Esophagus muscularis mucosa (tissue), 3 donors: ENCODE data around the gene KCTD1.

Experiments used
- POLR2A ChIP-seq: fragments of 450-650 bp; IDR thresholded peaks from one replicate; pipeline ENCODE4 v1.6.1; 2017; ENCODE audit warnings: antibody characterized with exemption, moderate library complexity, mild to moderate bottlenecking, low read depth
- TF ChIP-seq, protein P1 (sequence below), 3 experiments: fragments of 200-600 bp in 2 of 3; fragments of 450-650 bp in 1 of 3; sonication (generic) in 2 of 3; IDR thresholded peaks; one replicate each; pipeline ENCODE4 v1.5.1; 2017 to 2019; ENCODE audit warnings: antibody characterized with exemption in 3 of 3, mild to moderate bottlenecking in 2 of 3, moderate library complexity in 1 of 3

DNA sequence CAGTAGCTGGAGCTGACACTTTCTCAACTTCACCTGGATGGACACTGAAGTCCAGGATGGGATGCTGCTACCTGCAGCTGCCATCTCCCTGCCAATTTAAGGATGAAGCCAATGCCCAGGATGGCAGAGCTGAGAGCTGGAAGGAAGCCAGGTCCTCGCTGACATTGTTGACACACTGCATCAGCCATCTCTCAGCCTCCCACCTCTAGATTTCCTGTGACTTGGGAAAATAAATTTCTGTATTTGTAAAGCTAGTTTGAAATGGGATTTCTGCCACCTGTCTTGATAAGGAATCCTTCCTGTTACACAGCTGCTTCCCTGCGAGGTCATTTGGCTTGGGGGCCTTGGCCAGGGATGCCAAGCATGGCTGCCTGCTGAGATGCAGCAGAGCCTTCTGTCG, 43.5 kb downstream of the KCTD1 start:
- TF ChIP-seq, protein P1, sequence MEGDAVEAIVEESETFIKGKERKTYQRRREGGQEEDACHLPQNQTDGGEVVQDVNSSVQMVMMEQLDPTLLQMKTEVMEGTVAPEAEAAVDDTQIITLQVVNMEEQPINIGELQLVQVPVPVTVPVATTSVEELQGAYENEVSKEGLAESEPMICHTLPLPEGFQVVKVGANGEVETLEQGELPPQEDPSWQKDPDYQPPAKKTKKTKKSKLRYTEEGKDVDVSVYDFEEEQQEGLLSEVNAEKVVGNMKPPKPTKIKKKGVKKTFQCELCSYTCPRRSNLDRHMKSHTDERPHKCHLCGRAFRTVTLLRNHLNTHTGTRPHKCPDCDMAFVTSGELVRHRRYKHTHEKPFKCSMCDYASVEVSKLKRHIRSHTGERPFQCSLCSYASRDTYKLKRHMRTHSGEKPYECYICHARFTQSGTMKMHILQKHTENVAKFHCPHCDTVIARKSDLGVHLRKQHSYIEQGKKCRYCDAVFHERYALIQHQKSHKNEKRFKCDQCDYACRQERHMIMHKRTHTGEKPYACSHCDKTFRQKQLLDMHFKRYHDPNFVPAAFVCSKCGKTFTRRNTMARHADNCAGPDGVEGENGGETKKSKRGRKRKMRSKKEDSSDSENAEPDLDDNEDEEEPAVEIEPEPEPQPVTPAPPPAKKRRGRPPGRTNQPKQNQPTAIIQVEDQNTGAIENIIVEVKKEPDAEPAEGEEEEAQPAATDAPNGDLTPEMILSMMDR (IDR thresholded peaks at IDR 0.05), result no peak
- TF ChIP-seq POLR2A, result no peak
